ENCODE results near the gene SMAD4. TPM values are rescaled to one million over a fixed set of nuclear protein-coding genes. Genes with fewer than 3 reads are reported as not detected.
"Not testable (repeated sequence)": the region's sequence is repeated elsewhere in the genome, so short reads cannot be mapped to it uniquely, and the experiment has no call there.

The SMAD4 gene
- total RNA-seq, 1 experiment from 2014 or later, result 57.2 TPM

DNA sequence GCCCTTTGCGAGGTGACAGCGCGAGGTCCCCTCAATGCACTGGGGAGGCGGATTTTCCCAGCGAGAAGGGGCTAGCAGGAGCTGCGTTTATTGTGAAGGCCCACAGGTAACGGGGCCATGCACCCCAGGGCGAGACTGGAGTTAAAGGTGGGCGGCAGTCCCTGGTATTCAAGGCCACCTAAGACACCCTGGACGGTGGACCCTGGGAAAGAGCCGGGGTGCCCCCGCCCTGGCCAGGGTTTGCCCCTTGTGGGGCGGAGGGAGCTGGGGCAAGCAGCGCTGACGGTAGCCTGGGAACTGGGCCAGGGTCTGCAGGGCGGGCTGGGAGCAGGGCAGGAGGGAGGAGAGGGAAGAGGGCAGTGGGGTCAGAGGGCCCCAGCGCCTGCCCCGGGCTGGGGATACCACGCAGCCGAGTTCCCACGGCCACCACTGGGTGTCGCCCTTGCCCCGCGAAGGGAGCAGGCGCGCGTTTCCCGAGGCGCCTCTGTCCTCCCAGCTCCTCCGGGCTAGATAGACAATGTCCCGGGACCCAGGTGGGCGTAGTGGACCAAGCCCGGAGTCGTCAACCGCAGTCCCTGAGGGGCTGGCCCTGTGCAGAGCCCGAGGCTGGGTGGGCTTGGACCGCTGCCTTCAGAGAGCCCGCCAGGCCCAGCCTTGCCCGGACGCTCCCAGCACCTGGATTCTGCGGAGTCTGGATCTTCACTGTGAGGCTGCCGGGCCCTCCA is 80.2 kb downstream of the SMAD4 start:
- DNase-seq (ENCODE audit: low read depth), result peak; percentile 10

- not testable (repeated sequence) for DNase-seq (ENCODE audit: low read depth)
These were observed 81.8 kb downstream of the SMAD4 start for GRCh38 chr18:51111633-51112355.

DNA sequence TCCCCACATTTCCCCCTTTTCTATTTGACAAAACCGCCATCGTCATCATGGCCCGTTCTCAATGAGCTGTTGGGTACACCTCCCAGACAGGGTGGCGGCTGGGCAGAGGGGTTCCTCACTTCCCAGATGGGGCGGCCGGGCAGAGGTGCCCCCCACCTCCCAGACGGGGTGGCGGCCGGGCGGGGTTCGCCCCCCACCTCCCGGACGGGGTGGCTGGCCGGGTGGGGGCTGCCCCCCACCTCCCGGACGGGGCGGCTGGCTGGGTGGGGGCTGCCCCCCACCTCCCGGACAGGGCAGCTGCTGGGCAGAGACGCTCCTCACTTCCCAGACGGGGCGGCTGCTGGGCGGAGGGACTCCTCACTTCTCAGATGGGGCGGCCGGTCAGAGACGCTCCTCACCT is 87.0 kb downstream of the SMAD4 start:
- not testable (repeated sequence) for DNase-seq (ENCODE audit: low read depth)

DNA sequence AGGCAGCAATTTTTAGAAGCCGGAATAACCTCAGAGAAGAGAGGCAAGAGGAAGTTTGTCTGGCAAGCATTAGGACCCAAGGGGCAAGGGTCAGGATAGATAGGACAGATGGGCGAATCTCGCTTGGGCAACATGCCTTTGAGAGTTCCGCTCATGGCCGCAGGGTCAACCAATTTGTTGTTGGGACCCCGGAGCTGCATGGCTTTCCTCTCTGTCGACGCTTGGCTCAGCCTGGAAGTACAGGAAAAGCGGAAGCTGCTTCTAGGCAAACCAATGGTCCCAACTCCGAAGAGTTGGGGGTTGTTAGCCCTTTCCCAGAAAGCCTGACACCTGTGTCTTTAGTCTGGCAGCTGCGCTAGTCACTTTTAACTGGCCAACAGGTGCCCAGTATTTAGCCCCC is 89.5 kb downstream of the SMAD4 start:
- not testable (repeated sequence) for DNase-seq (ENCODE audit: low read depth)

- DNase-seq (ENCODE audit: low read depth), result not testable (repeated sequence)
These were observed 90.0 kb downstream of the SMAD4 start for GRCh38 chr18:51119976-51120375.

DNA sequence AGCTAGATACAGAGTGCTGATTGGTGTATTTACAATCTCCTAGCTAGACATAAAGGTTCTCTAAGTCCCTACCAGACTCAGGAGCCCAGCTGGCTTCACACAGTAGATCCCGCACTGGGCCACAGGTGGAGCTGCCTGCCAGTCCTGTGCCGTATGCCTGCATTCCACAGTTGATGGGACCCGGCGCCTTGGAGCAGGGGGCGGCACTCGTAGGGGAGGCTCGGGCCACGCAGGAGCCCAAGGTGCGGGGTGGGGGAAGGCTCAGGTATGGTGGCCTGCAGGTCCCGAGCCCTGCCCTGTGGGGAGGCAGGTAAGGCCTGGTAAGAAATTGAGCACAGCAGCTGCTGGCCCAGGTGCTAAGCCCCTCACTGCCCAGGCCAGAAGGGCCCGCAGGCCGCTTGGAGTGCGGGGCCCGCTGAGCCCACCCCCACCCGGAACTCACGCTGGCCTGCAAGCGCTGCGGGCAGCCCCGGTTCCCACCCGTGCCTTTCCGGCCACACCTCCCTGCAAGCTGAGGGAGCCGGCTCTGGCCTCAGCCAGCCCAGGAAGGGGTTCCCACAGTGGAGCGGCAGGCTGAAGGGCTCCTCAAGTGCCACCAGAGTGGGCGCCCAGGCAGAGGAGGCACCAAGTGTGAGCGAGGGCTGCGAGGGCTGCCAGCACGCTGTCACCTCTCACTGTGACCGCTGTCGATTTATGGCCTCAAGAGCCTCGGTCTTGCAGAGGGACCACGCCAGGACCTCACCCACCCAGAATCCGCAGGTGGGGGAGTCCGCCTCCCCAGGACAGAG is 91.0 kb downstream of the SMAD4 start:
- no peak for DNase-seq (ENCODE audit: low read depth)

DNA sequence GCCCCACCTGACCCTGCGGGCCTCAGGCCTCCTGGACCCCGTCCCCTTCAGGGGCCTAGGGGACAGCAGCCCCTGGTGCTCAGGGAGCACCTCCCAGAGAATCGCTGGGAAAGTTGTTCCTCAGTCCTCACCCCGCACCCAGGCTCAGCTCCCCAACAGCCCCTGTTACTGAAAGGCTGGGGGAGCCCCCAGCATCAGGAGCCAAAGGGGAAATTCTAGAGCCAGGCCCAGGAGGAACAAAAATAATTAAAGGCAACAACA is 91.5 kb downstream of the SMAD4 start:
- DNase-seq (ENCODE audit: low read depth), result no peak

DNA sequence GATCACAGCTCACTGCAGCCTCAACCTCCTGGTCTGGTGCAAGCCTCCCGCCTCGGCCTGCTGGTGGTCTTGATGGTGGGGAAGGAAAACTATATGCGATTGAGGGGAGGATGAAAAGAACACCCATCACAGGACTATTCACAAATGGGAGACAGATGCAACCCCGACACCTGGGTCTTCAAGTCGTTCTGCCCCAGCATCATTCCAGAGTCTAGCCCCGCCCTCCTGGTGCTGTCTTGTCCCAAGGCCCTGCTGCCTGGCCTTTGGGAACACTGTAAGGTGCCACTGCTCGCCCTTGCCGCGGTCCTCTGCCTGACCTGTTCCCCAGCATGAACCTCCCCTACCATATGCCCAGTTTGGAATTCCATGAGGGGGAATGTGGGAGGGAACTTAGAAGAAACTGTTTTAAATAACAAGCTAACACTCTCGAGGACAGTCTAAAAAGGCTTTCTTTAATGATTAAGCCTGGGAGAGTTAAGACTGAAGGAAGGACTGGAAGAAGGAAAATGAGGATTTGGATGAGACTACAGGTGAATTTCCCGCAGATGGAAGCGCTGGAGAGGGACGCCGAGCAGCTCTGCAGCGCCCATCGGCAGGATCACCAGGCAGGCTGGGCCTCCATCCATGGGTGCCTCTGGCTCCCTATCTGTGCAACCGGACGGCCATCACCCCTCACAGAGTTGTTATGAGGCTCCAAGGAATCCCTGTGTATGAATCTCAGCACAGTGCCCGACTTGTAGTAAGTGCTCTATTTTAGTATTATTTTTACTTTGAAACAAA is 92.4 kb downstream of the SMAD4 start:
- DNase-seq (ENCODE audit: low read depth), result no peak

- DNase-seq (ENCODE audit: low read depth), result no peak
These were observed 93.0 kb downstream of the SMAD4 start for GRCh38 chr18:51123046-51123395.

DNA sequence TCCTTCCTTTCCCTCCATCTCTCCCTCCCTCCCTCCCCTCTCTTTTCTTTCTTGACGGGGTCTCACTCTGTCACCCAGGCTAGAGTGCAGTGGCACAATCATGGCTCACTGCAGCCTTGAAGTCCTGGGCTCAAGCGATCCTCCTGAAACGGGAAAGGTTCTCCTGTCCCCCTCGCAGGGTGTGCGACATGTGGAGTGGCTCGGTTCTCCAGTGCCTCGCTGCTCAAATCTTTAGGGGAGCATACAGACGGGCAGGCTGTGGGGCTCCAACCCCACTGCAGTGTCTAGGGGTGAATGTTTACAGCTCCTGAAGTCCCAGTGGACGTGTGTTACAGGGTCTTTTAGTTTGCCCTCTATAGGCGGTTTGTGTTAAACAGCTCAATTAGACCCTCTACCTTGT is 93.5 kb downstream of the SMAD4 start:
- DNase-seq (ENCODE audit: low read depth), result no peak

DNA sequence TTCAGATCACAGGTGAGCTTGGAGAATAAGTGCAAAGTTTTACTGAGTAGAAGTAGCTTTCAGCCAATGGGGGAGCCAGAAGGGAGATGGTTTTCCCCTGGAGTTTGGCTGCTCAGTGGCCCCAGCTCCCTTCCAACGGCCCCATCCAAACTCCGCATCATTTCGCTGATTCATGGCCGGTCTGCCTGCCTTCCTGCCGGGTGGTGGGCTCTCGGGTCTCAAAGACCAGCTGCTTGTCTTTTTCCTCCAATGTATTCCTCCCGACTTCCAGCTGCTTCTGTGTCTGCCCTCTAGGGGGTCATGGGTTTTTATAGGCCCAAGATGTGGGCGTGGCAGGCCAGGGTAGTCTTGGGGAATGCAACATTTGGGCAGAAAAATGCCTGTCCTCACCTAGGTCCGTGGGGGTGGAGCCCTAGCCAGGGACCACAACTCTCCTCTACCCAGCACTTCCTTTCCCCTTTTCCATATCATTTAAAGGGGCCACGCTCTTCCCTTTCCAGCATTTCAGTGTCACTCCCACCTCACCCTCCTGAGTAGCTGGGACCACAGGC is 94.0 kb downstream of the SMAD4 start:
- no peak for DNase-seq (ENCODE audit: low read depth)

DNA sequence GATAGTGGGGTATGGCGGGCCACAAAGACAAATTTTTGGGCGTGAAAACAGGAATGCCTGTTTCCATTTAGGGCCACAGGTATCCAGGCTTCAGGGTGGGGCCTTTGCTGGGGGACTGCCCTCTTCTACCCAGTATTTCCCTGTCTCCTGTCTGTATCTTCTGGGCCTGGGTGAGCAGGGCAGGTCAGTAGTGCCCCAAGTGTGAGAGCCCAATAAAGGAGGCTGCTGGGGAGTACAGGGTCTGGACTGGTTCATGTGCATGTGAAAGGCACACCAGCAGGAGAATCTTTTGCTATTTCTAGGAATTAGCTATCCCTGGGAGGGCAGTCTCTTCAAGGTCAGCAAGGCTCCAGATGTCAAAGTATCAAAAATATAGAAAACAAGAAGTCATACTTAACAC is 96.0 kb downstream of the SMAD4 start:
- DNase-seq (ENCODE audit: low read depth), result no peak

- DNase-seq (ENCODE audit: low read depth), result no peak
These were observed 97.7 kb downstream of the SMAD4 start for GRCh38 chr18:51127664-51128063.

DNA sequence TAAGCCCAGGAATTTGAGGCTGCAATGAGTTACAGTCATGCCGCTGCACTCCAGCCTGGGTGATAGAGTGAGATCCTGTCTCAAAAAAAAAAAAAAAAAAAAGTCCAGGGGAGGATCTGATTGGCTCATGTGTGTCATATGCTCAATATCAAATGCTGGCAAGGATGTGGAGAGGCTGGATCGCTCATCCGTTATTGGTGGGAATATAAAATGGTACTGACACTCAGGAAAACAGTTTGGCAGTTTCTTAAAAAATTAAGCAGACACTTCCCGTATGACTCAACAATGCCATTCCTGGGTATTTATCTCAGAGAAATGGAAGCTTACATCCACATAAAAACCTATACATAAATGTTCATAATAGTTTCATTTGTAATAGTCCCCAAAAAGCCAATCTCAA is 98.5 kb downstream of the SMAD4 start:
- peak; percentile 16 for DNase-seq (ENCODE audit: low read depth)

DNA sequence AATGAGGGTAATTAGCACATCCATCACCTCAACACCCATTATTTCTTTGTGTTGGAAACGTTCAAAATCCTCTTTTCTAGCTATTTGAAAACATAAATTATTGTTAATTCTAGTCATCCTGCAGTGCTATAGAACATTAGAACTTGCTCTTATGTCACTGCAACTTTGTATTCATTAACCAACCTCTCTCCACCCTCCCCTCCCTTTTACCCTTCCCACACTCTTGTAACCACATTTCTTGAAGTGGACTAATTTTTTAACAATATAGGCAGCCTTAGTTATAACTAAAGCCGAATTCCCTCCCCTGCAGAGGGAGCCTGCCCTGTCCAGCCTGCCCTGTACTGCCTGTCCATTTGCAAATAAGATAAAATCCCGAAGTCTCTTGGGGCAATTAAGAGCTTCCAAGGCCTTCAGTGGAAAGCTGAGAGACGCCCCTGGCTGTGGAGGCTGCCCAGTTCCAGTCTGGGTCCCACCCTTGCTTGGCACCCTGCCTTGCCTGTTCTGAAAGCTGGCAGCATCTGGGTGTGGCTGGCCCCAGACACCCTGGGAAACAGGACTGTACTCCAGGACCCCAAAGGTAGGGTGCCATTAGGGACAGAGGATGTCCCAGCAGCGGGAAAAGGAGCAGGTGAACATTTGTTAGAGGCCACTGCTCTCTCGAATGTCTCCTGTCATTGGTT is 102.4 kb downstream of the SMAD4 start:
- no peak for DNase-seq (ENCODE audit: low read depth)

DNA sequence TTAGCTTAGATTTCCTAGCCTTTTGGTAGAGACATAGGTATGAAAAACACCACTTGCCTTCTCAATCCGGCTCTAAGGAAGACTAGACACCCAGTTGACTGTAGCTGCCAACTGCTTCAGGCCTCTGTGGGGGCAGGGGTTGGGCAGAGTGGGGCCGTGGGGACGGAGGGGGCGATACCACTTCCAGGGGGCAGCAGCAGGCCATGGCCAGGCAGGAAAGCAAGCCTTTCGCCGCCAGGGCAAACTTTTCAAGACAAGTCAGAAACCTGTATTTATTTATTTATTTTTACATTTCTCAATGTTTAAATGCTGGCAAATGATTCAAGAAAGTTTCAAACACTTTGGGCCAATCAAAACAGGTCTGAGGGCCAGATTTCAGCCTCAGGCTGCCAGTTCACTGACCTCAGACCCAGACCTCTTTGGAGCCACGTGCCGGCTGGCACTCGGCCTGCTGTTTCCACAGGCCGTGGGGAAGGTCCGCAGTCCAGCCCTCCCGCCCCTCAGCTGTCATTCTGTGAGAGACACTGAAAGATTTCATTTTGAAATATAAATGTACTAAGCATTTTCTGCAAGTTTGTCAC is 103.7 kb downstream of the SMAD4 start:
- DNase-seq (ENCODE audit: low read depth), result peak; percentile 45

Other genes with a start within 250 kb of the SMAD4 start
- gene MRO, start 210.2 kb upstream of the SMAD4 start, total RNA-seq (2014; rRNA removed; shearing (Covaris generic)), result not detected in 2 replicates
- 30.4 and 39.5 TPM in 2 replicates for gene ME2, start 151.1 kb upstream of the SMAD4 start, total RNA-seq (2014; rRNA removed; shearing (Covaris generic))
- 5.1 and 5.4 TPM in 2 replicates for gene ELAC1, start 62.2 kb upstream of the SMAD4 start, total RNA-seq (2014; rRNA removed; shearing (Covaris generic))
- gene MEX3C, start 167.5 kb downstream of the SMAD4 start, total RNA-seq (2014; rRNA removed; shearing (Covaris generic)), result 36.5 and 38.1 TPM in 2 replicates

All from RPMI7951 (cell line).